Prostate gland (tissue), 2 donors: ENCODE measurements around the gene TMEM106B. TPM values are rescaled to one million over a fixed set of nuclear protein-coding genes. Genes with fewer than 3 reads are reported as not detected.

Experiments used
- DNase-seq: peaks from one replicate; pipeline ENCODE4 v3.0.0-alpha.2; 2019; ENCODE audit warnings: low spot score
- H3K27ac ChIP-seq, 2 donors: fragments of 200-600 bp; sonication (generic); 2 replicates each; pipeline ENCODE4 v1.5.1; 2017 to 2019
- H3K27me3 ChIP-seq: fragments of 200-600 bp; sonication (generic); replicated peaks from 2 replicates; pipeline ENCODE4 v1.5.1; 2019; ENCODE audit not compliant: insufficient read depth
- H3K36me3 ChIP-seq, 2 donors: fragments of 200-600 bp; sonication (generic); 1 replicate in 1 of 2; 2 replicates in 1 of 2; pipeline versions ENCODE4 v1.5.1 to v1.8.1; 2017 to 2019
- H3K4me1 ChIP-seq: fragments of 200-600 bp; sonication (generic); replicated peaks from 2 replicates; pipeline ENCODE4 v1.5.1; 2019
- H3K4me3 ChIP-seq, 2 donors: fragments of 200-600 bp; sonication (generic); 2 replicates each; pipeline ENCODE4 v1.5.1; 2017 to 2019
- H3K9me3 ChIP-seq: fragments of 200-600 bp; sonication (generic); 2 replicates; pipeline ENCODE4 v1.5.1; 2017
- POLR2A ChIP-seq: fragments of 450-650 bp; IDR thresholded peaks from one replicate; pipeline ENCODE4 v1.6.1; 2016; ENCODE audit warnings: antibody characterized with exemption, mild to moderate bottlenecking
- POLR2AphosphoS5 ChIP-seq: sonication (generic); formaldehyde crosslinking; IDR thresholded peaks from one replicate; pipeline ENCODE4 v1.6.1; 2017; ENCODE audit warnings: antibody characterized with exemption
- WGBS: methylation state at CpG from one replicate; pipeline ENCODE4 v1.1.5; 2018; 5-methylcytosine and 5-hydroxymethylcytosine counted together
- intact Hi-C: fragments of 100-400 bp; cut with DNase I; formaldehyde crosslinking; loops from one replicate; pipeline ENCODE4 v1.14.2; 2022
- total RNA-seq, 2 donors: library from RNA; depleted of rRNA; stranded (reverse); fragments of >200 nt; gene quantifications; one replicate each; pipeline ENCODE4 v1.1.0, GENCODE V29; 2016
- TF ChIP-seq, protein P1 (sequence below), 4 experiments: fragments of 200-600 bp in 2 of 4; fragments of 450-650 bp in 2 of 4; sonication (generic) in 2 of 4; IDR thresholded peaks; 1 replicate in 3 of 4; 2 replicates in 1 of 4; pipeline ENCODE4 v1.5.1; 2016 to 2019; ENCODE audit warnings: antibody characterized with exemption in 4 of 4, mild to moderate bottlenecking in 2 of 4, moderate library complexity in 2 of 4

TMEM106B gene
- total RNA-seq, 2 donors from 2014 or later = 58.5 to 75.5 TPM

DNA sequence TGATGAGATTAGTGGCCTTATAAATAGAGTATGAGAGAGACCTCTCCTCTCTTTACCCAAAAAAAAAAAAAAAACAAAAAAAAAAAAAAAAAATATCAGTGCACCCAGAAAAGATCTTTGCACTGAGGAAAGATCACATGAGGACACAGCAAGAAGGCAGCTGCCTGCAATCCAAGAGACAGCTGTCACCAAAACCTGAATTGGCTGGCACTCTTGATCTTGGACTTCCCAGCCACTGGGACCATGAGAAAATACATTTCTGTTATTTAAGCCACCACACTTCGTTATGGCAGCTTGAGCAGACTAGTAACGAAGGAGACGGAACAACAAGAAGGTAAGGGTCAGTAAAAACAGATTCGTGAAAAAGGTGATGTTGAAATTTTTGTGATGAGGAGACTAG, 47.0 kb downstream of the TMEM106B start:
- 97% methylated on average over 4 of the region's 4 CpGs for WGBS
- Histone ChIP-seq H3K27me3 (no peaks in the 10 kb centered on the region), H3K9me3 (no peaks in the 10 kb centered on the region), H3K27ac (no peak overlapping the region), H3K36me3 (no peaks in the 10 kb centered on the region), H3K4me1 (no peaks in the 10 kb centered on the region), H3K4me3 (no peak overlapping the region)
- TF ChIP-seq, protein P1, sequence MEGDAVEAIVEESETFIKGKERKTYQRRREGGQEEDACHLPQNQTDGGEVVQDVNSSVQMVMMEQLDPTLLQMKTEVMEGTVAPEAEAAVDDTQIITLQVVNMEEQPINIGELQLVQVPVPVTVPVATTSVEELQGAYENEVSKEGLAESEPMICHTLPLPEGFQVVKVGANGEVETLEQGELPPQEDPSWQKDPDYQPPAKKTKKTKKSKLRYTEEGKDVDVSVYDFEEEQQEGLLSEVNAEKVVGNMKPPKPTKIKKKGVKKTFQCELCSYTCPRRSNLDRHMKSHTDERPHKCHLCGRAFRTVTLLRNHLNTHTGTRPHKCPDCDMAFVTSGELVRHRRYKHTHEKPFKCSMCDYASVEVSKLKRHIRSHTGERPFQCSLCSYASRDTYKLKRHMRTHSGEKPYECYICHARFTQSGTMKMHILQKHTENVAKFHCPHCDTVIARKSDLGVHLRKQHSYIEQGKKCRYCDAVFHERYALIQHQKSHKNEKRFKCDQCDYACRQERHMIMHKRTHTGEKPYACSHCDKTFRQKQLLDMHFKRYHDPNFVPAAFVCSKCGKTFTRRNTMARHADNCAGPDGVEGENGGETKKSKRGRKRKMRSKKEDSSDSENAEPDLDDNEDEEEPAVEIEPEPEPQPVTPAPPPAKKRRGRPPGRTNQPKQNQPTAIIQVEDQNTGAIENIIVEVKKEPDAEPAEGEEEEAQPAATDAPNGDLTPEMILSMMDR (IDR thresholded peaks at IDR 0.05) = no peak
- no peak for TF ChIP-seq POLR2AphosphoS5
- TF ChIP-seq POLR2A = no peak
- DNase-seq = no peak
- intact Hi-C loops = no loop called here

DNA sequence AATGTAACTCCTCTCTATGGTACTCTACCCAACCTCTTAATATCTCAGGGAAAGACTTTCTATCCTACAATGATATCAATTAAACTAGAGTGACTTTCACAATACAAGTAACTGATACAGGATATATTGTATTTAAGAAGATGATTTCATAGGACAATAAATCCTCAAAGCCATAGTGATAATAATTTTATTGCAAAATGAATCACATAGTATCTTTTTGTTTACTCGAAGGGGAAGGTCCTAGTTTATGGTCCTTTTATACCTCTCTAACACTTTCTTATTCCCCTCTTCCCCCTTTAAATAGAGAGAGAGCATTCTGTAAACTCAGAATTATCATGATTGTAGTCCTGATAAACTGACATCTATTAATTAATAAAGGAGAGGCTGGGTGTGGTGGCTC, 56.4 kb downstream of the TMEM106B start:
- Histone ChIP-seq H3K36me3 (no peaks in the 10 kb centered on the region), H3K4me1 (no peaks in the 10 kb centered on the region), H3K4me3 (no peak overlapping the region), H3K27me3 (no peaks in the 10 kb centered on the region), H3K9me3 (no peaks in the 10 kb centered on the region), H3K27ac (no peak overlapping the region)
- intact Hi-C loops = no loop called here
- DNase-seq = no peak
- TF ChIP-seq, protein P1 (IDR thresholded peaks at IDR 0.05) = no peak
- no peak for TF ChIP-seq POLR2AphosphoS5
- TF ChIP-seq POLR2A = no peak
- 42% methylated on average over 1 of the region's 1 CpG for WGBS

DNA sequence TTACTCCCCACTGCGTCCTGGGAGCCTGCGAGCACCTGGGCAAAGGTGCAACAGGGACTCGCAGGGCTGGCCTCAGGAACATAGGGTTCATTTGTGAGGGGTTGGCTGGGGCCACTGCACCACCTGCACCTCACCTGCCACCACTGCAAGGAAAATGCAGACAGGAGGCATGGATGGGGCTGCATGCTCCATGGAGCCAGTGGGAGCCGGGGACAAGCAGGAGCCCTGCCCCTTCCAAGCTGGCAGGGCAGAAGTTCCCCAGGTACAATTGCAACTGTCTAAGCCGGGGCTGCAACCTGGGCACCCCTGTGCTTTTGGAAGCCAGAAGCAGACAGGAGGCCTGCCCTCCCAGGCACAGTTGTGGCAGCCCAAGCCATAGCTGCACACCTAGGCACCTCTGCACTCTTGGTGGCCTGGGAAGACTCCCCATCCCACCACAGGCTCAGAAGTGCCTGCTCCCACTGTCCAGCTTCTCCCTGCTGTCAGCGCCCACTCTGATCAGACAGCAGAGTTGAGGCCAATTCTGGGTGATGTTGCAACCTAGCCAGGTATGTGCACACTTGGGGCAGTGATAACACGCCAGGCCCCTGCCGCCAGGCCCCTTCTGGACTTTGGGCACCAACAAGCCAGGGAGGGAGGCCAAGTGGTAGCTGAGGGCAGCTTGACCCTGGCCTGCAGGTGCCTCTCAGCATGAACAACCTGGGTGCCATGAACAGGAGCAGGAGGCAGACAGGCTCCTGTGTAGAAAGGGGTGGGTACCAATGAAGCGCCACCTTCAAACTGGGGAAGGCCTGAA, 58.2 kb downstream of the TMEM106B start:
- no peak for DNase-seq
- H3K4me1 ChIP-seq = no peaks in the 10 kb centered on the region
- WGBS = 97% methylated on average over 9 of the region's 9 CpGs
- no peaks in the 10 kb centered on the region for H3K9me3 ChIP-seq
- H3K27ac ChIP-seq = no peak overlapping the region
- H3K36me3 ChIP-seq = no peaks in the 10 kb centered on the region
- H3K4me3 ChIP-seq = no peak overlapping the region
- no peaks in the 10 kb centered on the region for H3K27me3 ChIP-seq
- no peak for TF ChIP-seq POLR2A
- TF ChIP-seq, protein P1 (IDR thresholded peaks at IDR 0.05) = no peak
- no peak for TF ChIP-seq POLR2AphosphoS5
- intact Hi-C loops = no loop called here

DNA sequence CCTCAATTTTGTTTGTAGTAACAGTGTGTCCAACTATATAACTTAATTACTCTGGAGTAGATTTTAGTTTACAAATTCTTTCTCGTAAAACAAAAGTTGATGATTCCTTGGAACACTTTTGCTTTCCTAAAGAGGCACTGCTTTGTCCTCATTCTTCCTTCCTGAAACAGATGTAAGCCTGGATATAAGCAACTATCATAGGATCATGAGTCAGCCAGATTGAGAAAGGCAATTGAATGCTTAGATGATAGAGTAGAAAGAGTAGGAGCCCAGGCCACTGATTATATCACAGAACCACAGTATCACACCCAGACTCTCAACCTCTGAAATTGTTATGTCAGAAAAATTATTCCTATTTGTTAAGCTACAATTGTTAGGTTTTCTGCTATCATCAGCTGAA, 69.9 kb downstream of the TMEM106B start:
- H3K27ac ChIP-seq = no peak overlapping the region
- no peak for DNase-seq
- H3K4me3 ChIP-seq = no peak overlapping the region
- 54% methylated on average over 1 of the region's 1 CpG for WGBS
- H3K27me3 ChIP-seq = no peaks in the 10 kb centered on the region
- TF ChIP-seq, protein P1 (IDR thresholded peaks at IDR 0.05) = no peak
- TF ChIP-seq POLR2AphosphoS5 = no peak
- no peak for TF ChIP-seq POLR2A
- no peaks in the 10 kb centered on the region for H3K9me3 ChIP-seq
- H3K4me1 ChIP-seq = no peaks in the 10 kb centered on the region
- H3K36me3 ChIP-seq = no peaks in the 10 kb centered on the region
- intact Hi-C loops = no loop called here

DNA sequence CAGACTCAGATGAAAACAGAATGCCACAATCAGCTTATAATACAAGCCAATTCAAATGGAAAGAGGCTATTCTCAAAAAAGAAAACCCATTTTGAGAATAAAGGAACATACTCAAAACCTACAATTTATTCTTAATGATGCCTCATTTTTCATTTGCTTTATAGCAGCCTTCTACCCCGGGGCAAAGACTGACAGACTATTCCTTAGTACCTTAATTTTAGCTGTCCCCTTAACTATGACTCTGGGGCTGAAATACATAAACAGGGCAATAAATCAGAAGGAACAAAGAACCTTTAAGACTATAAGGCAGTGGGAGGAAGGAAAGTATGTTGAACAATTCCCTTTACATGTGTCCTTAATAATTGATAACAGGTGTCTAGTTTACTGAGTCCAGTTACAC, 76.8 kb downstream of the TMEM106B start:
- Histone ChIP-seq H3K4me3 (no peak overlapping the region), H3K27me3 (no peaks in the 10 kb centered on the region), H3K36me3 (no peaks in the 10 kb centered on the region), H3K4me1 (no peaks in the 10 kb centered on the region), H3K27ac (no peak overlapping the region), H3K9me3 (no peaks in the 10 kb centered on the region)
- TF ChIP-seq, protein P1 (IDR thresholded peaks at IDR 0.05) = no peak
- TF ChIP-seq POLR2A = no peak
- intact Hi-C loops = no loop called here
- DNase-seq = no peak
- WGBS = 5% methylated on average over 1 of the region's 1 CpG
